ENCODE results near the gene RRP8.

The RRP8 gene

DNA sequence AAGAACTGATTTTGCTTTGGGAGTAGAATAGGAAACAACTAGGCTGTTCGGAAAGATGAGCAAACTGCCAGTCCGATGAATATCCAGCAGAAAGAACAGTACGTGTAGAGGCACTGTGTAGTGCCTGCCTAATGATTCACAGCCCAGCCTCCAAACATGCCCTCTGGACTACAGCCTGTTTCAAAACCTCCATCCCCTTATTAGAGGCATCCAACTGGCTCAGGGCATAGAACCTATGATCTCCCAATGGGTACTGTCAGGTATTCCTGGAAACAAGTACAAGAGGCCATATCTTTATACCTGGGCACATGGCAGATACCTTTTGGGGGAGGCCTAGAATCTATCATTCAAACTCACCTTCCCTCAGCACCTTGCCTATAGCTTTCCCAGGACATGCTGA, 4.9 kb downstream of the RRP8 start:
- DNase-seq = no peak

DNA sequence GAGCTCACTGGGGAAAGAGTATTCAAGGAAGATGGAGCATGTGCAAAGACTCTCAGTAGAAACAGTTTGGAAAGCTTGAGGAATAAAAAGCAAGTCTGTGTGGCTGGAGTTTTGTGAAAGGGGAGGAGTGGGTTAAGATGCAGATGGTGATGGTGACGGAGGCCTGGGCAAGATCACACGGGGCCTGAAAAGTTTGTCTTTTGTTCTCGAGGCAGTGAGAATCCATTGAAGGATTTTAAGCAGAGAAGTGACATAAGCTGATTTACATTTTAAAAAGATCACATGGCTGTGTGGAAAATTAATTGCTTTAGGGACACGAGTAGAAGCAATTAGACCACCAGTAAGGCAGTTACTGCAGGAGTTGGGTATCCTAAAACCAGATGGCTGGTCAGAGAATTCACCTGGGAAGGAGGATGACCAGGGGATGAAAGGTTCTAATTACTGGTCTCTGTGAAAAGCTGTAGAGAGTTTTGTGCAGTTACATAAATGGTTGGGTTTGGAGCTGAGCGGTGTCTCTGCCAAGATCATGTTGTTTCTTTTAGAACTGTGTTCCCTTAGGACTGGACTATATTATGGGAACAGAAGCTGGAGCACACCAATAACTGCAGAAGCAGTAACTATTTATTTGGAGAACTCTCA, 7.1 kb downstream of the RRP8 start:
- DNase-seq = no peak

DNA sequence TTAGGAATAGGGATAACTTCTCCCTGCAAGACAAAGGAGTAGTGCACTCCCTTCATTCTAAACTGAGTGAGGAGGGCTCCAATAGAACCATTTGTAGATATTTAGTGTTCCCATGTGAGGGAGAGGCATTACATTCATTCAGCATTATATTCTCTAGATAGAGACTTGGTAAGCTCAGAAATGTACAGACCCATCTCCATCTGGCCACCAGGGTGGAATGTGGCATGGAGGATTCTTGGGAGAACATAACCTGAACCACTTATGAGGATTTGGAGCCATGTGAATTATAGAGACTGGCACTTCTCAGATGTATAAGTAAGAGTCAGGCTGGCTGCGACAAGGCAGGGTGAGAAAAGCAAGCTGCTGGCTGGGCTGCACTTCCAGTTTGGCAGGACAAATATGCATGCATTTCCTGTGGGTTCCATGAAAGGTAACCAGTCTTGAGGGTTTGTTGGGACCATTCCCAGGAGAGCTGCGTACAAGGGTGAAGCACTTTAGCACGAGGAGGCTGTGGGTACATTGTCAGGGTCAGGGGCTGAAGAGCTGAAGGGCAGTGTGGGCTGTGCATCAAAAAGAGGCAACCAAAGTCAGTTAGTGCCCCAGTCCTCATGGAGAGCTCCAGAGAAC, 9.2 kb downstream of the RRP8 start:
- DNase-seq = no peak

DNA sequence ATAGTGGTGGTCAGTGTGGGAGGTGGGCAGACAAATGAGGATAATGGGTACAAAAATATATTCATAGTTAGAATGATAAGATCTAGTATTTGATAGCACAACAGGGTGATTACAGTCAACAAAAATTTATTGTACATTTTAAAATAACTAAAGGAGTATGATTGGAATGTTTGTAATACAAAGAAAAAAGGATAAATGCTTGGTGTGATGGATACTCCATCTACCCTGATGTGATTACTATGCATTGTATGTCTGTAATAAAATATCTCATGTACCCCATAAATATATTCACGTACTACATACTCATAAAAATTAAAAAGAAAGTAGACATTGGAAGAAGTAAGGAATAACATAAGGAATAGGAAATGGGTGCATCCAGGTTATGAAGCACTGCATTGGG, 15.4 kb downstream of the RRP8 start:
- no peak for DNase-seq

DNA sequence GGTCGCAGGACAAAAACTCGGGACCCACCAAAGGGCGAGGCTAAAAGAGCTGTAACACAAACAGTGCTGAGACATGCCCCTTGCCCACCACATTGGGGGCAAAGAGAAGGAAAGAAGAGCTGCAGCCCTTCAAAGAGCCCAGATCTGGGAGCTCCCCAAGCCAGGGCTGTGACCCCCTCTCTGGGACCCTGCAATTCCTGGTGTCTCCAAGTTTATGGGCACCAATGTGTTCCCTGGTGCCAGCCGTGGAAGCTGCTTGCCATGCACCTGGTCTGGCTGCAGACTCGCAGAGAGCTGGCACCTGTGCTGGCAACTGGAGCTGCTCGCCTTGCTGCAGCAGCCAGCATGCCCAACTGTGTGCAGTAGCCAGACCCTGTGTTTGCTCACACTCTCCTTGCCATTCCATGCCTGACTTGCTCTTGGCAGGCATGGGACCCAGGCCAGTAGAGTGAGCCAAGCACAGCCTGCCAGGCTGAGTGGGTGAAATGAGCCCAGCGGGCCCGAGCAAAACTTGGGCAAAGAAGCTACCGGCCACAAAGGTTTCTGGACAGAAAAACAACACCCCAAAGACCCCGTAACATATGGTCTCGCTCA, 16.0 kb downstream of the RRP8 start:
- peak; percentile 92 for DNase-seq

DNA sequence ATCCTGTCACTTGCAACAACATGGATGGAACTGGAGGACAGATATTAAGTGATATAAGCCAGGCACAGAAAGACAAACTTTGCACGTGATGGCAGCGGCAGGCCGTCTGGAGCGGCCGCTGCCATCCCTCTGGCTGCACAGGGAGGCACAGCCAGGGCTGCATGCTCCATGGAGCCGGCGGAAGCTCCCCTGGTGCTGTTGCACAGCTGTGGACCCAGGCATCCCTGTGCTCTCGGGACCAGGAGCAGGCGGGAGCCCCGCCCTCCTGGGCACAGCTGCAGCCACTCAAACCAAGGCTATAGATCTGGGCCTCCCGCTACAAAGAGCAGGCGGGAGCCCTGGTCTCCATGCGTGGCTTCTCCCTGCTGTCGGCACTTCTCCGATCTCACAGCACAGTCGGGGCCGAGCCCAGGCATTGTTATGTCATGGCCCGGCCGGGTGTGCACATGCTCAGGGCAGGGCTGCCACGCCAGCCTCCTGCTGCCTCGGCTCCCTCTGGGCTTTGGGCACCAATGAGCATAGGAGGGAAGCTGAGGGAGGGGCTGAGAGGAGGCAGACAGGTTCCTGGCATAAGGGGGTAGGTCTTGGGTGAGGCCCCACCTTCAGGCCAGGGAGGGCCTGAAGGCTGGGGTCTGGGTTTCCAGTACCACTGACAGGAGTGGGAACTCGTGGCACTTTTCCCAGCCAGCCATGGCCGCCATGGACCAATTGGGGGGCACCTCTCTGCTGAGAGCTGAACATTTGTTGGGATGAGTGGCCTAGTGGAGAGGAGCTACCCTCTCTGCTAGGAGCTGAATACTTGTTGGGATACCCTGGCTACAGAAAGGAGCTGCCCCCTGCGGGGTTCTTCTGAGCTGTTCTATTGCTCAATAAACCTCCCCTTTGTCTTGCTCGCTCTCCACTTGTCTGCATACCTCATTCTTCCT, 16.7 kb downstream of the RRP8 start:
- DNase-seq = peak; percentile 41

DNA sequence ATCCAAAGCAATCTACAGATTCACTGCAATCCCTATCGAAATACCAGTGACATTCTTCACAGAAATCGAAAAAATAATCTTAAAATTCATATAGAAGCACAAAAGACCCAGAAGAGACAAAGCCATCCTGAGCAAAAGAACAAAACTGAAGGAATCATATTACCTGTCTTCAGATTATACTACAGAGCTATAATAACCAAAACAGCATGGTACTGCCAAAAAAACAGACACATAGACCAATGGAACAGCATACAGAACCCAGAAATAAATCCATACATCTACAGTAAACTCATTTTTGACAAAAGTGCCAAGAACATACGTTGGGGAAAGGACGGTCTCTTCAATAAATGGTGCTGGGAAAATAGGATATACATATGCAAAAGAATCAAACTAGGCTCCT, 18.9 kb downstream of the RRP8 start:
- no peak for DNase-seq

DNA sequence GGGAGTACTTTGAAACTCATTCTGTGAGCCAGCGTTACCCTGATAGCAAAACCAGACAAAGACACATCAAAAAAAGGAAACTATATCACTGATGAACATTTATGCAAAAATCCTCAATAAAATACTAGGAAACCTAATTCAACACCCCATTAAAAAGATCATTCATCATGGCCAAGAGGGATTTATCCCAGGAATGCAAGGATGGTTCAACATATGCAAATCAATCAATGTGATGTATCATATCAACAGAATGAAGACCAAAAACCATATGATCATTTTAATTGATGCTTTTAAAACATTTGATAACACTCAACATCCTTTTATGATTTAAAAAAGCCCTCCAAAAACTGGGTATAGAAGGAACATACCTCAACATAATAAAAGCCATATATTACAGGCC, 19.8 kb downstream of the RRP8 start:
- no peak for DNase-seq

DNA sequence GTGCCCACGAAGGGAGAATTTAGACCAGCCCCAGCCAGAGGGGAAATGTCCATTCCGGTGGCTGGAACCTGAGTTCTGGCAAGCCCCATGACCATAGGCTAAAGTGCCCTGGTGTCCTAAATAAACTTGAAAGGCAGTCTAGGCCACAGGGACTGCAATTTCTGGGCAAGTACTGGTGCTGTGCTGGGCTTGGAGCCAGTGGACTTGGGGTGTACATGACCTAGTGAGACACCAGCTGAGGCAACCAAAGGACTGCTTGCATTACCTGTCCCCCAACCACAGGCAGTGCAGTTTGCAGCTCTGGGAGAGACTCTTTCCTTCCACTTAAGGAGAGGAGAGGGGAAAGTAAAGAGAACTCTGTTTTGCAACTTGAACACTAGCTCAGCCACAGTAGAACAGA, 23.7 kb downstream of the RRP8 start:
- DNase-seq = no peak

DNA sequence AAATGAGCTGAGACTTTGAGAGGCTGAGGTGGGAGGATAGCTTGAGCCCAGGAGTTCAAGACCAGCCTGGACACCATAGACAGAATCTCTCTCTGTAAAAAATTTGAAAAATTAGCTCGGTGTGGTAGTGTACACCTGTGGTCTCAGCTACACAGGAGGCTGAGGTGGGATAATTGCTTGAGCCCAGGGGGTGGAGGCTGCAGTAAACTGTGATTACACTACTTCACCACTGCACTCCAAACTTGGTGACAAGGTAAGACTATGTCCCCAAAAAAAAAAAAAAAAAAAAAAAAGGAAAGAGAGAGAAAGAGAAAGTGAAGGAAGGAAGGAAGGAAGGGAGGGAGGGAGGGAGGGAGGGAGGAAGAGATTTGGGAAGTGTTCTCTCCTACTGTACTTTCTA, 25.3 kb downstream of the RRP8 start:
- DNase-seq = no peak

DNA sequence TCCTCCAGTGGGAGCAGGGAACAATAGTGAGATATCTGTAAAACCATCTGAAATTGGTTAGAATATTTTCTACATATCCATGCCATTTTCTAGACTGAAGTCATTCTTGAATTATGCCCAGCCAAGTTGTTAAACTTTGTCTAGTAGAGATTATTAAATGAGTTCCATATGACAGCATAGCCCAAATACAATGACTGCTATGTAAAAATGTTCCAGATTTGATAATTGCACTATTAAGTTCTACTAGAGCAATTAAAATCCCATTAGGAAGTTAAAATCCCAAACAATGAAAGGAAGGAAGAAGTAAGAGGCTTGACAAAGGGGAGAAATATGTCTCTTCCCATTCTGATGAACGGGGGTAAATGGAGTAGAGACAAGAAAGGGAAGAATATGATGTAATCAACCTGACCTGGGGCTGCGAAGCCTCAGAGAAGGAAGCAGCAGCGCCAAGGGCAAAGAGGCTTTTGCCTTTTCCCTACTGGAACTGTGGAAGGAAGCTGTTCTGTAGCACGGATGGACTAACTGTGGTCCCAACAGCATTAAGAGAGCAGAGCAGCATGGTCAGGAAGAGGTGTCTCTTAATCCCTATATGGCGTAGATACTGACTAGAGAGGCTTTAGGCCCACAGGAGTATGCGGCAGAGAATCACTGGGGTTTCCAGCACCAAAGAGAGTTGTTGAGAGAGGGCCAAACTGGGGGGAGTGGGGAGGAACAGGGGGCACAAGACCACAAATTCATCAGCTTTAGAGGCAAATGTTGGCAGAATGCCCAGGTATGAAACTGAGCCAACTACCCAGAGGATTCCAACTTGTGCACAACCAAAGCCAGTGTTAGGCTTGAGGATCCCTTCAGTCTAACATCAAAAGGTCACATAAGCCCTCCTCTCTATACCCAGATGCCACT, 26.7 kb downstream of the RRP8 start:
- peak; percentile 5 for DNase-seq

DNA sequence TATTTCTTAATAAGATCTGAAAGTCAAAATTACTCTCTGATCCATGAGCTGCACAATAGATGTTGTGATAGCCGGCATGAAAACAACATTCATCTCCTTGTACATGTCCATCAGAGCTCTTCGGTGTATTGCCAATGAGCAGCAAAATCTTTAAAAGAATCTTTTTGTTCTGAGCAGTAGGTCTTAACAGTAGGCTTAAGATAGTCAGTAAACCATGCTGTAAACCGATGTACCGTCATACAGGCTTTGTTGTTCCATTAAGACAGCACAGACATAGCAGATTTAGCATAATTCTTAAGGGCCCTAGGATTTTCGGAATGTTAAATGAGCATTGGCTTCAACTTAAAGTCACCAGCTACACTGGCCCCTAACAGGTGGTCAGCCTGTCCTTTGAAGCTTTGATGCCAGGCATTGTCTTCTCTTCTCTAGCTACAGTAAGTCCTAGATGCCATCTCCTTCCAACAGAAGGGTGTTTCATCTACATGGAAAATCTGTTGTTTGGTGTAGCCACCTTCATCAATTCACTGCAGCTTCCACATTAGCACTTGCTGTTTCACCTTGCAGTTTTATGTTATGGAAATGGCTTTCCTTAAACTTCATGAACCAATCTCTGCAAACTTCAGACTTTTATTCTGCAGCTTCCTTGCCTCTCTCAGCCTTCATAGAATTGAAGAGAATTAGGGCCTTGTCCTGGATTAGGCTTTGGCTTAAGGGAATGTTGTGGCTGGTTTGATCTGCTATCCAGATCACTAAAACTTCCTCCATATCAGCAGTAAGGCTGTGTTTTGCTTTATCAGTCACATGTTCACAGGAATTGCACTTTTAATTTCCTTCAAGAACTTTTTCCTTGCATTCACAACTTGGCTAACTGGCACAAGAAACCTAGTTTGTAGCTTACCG, 28.4 kb downstream of the RRP8 start:
- no peak for DNase-seq

DNA sequence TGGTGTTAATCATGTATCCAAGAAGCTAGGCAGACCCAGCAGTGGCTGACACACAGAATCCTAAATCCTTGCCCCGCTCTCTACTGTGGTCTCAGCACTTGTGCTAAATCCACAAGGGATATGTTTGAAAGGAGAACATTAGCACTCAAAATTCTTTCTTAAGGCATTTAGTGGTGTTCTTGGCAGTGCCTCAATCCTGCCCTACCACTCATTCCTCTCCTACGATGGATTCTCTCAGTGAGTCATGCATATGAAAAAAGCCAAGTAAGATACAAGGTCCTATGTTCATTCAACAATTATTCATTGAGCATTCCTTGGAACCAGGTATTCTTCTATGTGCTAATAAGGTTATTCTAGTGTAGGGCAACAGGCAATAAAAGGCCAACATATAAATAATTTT, 31.2 kb downstream of the RRP8 start:
- DNase-seq = no peak

DNA sequence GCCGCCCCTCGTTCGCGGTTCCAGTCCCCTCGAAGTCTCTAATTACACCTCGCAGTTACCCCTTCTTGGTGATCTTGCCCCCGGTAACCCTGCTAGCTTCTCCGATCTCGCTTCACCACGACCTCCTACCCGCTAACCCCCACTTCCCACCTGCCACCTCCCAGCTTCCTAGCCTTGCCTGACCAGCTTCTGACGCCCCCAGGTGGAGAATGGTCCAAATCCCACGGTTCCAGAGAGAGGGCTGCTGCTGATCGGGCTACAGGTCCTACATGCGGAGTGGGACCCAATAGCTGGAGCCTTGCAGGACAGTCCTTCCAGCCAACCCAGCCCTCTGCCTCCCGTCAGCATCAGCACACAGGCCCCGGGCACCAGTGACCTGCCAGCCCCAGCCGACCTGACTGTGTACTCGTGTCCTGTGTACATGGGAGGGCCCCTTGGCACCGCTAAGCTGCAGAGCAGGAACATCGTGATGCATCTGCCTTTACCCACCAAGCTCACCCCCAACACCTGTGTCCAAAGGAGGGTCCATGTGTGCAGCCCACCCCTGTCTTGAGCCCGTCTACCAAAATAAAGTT, 31.9 kb downstream of the RRP8 start:
- no peak for DNase-seq

DNA sequence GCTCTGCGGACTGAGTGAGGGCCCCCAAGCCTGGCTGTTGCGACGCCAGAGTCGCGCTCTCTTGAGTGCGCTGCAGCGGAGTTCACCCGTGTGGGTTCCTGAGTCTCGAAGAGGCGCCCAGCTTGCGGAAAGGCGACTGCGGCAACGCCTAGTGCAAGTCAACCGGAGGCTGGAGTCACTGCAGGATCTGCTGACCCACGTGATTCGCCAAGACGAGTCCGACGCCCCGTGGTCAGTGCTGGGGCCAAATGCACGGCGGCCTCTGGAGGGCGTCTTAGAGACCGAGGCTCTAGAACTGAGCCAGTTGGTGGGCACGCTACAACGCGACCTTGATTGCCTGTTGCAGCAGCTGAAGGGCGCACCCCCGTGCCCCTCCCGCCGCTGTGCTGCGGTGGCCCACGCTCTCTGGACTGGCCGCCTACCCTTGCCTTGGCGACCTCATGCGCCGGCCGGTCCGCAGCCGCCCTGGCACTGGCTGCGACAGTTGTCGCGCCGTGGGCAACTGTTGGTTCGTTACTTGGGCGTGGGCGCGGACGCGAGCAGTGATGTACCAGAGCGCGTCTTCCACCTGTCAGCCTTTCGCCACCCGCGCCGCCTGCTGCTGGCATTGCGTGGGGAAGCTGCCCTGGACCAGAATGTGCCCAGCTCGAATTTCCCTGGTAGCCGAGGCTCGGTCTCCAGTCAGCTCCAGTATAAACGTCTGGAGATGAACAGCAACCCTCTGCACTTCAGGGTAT, 32.6 kb downstream of the RRP8 start:
- DNase-seq = no peak

DNA sequence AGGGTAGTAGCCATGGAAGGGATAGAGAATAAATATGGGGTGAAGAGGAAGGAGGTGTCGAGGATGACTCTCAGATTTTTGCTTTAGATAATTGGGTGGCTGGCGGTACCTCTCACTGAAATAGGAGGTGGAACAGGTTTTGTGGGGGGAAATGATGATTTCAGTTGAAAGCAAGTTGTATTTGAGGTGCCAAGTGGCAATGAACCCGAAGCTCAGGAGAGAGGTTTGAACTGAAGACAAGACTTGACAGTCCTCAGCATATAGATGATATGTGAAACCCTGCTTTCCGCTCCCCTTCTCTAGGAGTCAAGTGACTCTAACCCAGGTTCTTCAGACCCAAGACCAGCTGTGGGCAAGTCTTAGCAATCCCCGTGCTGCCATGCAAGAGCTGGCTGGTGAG, 33.7 kb downstream of the RRP8 start:
- no peak for DNase-seq

DNA sequence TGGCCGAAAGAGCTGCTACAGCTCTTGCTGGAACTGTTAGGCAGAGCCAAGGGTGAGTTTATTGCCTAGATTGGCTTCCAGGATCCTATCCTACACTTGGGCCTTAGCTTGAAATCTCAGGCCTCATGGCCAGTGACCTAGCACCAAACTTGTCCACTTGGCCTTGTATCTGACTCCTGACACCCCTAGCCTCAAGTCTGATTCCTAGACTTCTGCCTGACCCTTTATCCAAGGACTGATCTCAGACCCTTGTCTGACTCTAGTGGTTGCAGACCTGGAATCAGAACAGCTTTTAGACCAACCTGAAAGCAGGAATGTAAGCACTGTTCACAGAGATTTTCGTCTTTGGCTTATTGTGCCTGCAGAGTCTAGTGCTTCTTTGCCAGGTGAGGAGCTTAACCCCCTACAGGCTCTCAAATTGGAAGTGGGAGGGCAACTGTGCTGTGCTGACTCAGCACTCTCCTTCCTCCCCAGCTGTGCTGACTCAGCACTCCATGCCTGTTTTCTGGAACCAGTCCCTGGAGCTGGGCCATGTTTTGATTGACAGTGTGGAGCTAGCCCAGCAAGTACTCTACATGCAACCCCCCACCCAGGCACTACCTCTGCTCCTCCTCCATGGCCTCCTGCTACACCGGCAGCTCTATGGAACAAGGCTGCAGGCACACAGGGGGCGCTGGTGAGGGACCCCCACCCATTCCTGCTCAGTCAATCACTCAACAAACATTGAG, 35.1 kb downstream of the RRP8 start:
- peak; percentile 77 for DNase-seq

DNA sequence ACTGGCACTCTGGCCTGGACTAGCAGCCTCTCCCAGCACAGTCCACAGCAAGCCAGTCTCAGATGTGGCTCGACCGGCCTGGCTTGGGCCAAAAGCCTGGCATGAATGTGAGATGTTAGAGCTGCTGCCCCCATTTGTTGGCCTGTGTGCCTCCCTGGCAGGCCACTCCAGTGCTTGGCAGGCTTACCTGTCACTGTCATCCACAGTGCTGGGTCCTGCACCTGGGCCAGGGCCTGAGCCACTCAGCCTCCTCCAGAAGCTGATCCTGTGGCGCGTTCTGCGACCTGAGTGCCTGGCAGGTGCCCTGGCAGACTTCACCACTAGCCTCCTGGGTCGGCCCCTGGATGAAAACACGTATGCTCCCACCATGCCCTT, 36.1 kb downstream of the RRP8 start:
- DNase-seq = peak; percentile 26

DNA sequence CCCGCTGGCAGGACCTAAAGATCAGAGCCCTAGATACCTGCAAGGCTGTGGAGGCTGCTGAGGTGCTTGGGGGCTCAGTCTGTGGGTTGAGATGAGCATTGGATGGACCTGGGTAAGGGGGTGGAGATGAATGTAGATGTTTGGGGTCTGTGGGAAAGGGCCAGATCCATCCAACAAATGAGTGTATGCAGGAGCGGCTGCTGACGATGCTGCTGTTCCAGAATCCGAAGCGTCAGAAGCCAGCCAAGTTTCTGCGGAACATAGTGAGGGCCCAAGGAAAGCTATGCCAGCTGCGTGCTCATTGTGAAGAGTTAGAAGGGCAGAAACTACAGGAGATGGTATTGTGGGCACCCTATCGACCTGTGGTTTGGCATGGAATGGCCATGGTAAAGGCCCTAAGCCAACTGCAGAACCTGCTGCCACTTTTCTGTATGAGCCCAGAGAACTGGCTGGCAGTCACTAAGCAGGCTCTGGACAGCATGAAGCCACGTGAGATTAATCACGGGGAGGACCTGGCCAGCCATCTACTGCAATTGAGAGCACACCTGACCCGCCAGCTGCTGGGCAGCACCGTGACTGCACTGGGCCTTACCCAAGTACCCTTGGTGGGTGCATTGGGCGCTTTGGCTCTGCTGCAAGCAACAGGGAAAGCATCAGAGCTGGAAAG, 36.6 kb downstream of the RRP8 start:
- peak; percentile 26 for DNase-seq

Data from NCI-H2029 (cell line).